Measurements from ENCODE around the gene ARHGAP18.

DNA sequence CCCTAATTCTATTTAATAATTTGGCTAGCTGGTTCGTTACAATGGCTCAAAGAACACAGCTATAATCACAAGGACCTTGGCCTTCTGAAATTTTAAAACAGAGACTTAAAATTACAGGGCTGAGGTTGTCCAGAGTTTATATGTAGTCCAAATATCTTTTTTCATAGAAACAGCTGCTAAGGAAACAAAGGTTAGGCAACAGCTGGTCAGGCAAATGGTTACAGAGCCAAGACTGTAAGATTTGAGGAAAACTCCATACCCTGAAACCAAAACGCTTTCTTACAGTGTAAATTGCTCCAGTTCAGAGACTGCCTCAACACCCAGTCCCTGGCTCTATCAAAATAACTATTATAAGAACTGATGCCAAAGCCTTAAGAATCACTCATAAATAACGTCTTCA, 9.7 kb upstream of the ARHGAP18 start:
- no peak for TF ChIP-seq RAD21 (CRISPR knock-in tag; IDR thresholded peaks at IDR 0.05)
- no peak for TF ChIP-seq TCF7L2 (IDR thresholded peaks at IDR 0.05; ENCODE audit: low read depth, low read length)
- TF ChIP-seq ZBTB7B (CRISPR knock-in tag; IDR thresholded peaks at IDR 0.05): no peak
- no peak for TF ChIP-seq FOXJ3 (CRISPR knock-in tag; IDR thresholded peaks at IDR 0.05; ENCODE audit: borderline replicate concordance)
- no peak for TF ChIP-seq ZNF512B (CRISPR knock-in tag; IDR thresholded peaks at IDR 0.05; ENCODE audit: borderline replicate concordance)
- no peak for TF ChIP-seq CBX1 (IDR thresholded peaks at IDR 0.05; ENCODE audit: low read depth)
- TF ChIP-seq HCFC1 (IDR thresholded peaks at IDR 0.05; ENCODE audit: low read depth, low read length): no peak
- no peak for TF ChIP-seq EZH2 (conservative IDR thresholded peaks at IDR 0.05; ENCODE audit: low read depth, low read length)
